GM20000 (cell line): ENCODE results near the gene MED10.

Experiments
- DNase-seq: peaks from one replicate; pipeline ENCODE4 v3.0.0; 2012; ENCODE audit warnings: low spot score
- CTCF ChIP-seq: IDR thresholded peaks from 2 replicates; pipeline ENCODE4 v1.5.1; 2012; ENCODE audit warnings: mild to moderate bottlenecking, control low read depth; ENCODE audit errors: extremely low read depth, missing control alignments

MED10 gene

GRCh38 chr5:6333182-6333905 lies 45.0 kb downstream of the MED10 start:
- TF ChIP-seq CTCF: no peak

GRCh38 chr5:6328173-6328572 lies 50.2 kb downstream of the MED10 start:
- DNase-seq: no peak
- no peak for TF ChIP-seq CTCF

More at GRCh38 chr5:6333182-6333905, 45.0 kb downstream of the MED10 start:
- no peak for DNase-seq

GRCh38 chr5:6326776-6327175 lies 51.6 kb downstream of the MED10 start:
- no peak for DNase-seq
- TF ChIP-seq CTCF: no peak

- no peak for DNase-seq
- no peak for TF ChIP-seq CTCF
These were observed 56.1 kb downstream of the MED10 start for GRCh38 chr5:6322163-6322713.
